ENCODE measurements around the gene NFATC2IP. TPM values are rescaled to one million over a fixed set of nuclear protein-coding genes. Genes with fewer than 3 reads are reported as not detected.

Gene NFATC2IP
- total and polyA plus RNA-seq, 2 of the 13 experiments (the other 11 are each of a cell fraction or from before 2014, with no cell fraction given) = 32.1 to 48.5 TPM

- peak; percentile 92 for TF ChIP-seq ZFP91 (CRISPR knock-in tag; IDR thresholded peaks at IDR 0.05; ENCODE audit: borderline replicate concordance)
- TF ChIP-seq TBX3 (IDR thresholded peaks at IDR 0.05; ENCODE audit: borderline replicate concordance) = peak; percentile 60; the same call in 1 of the 2 replicates
- TF ChIP-seq ZNF776 (CRISPR knock-in tag; IDR thresholded peaks at IDR 0.05) = peak; percentile 37; the same call in 1 of the 2 replicates
- TF ChIP-seq SMARCC2 (IDR thresholded peaks at IDR 0.05) = peak; percentile 0; the same call in 1 of the 2 replicates
- no peak; the same call in 1 of the 2 replicates for TF ChIP-seq TOE1 (CRISPR knock-in tag; IDR thresholded peaks at IDR 0.05)
- no peak for TF ChIP-seq GRHL1 (CRISPR knock-in tag; conservative IDR thresholded peaks at IDR 0.05)
- TF ChIP-seq FOXJ3 (CRISPR knock-in tag; IDR thresholded peaks at IDR 0.05; ENCODE audit: borderline replicate concordance) = peak; percentile 68; the same call in 1 of the 2 replicates
- TF ChIP-seq ZNF296 (CRISPR knock-in tag; conservative IDR thresholded peaks at IDR 0.05) = peak; percentile 77
- TF ChIP-seq PRDM4 (CRISPR knock-in tag; IDR thresholded peaks at IDR 0.05; ENCODE audit: borderline replicate concordance) = no peak
- 0 out of 2 replicates have a peak, but pooled peaks have one; percentile 23 for TF ChIP-seq GATA4 (IDR thresholded peaks at IDR 0.05; ENCODE audit: borderline replicate concordance, low read depth)
- no peak for TF ChIP-seq CEBPB (IDR thresholded peaks at IDR 0.05; ENCODE audit: borderline replicate concordance, low read depth, low read length)
- peak; percentile 80; the same call in 1 of the 2 replicates for TF ChIP-seq MEF2D (CRISPR knock-in tag; IDR thresholded peaks at IDR 0.05)
- TF ChIP-seq ZNF577 (CRISPR knock-in tag; IDR thresholded peaks at IDR 0.05; ENCODE audit: borderline replicate concordance, low read depth) = peak; percentile 56; the same call in 1 of the 2 replicates
- peak; percentile 89; the same call in 1 of the 2 replicates for TF ChIP-seq PAX8 (CRISPR knock-in tag; IDR thresholded peaks at IDR 0.05; ENCODE audit: borderline replicate concordance)
- peak; percentile 97 for TF ChIP-seq KDM4B (CRISPR knock-in tag; IDR thresholded peaks at IDR 0.05)
- TF ChIP-seq ZNF670 (CRISPR knock-in tag; IDR thresholded peaks at IDR 0.05; ENCODE audit: borderline replicate concordance) = peak; percentile 93
- TF ChIP-seq ZEB1 (IDR thresholded peaks at IDR 0.05; ENCODE audit: insufficient replicate concordance, low read depth) = no peak
- peak; percentile 39; the same call in 1 of the 2 replicates for TF ChIP-seq HNF4G (IDR thresholded peaks at IDR 0.05; ENCODE audit: borderline replicate concordance, low read depth, low read length)
- TF ChIP-seq HNF4G (CRISPR knock-in tag; IDR thresholded peaks at IDR 0.05; ENCODE audit: borderline replicate concordance, low read depth) = peak; percentile 49
- TF ChIP-seq TP53 (CRISPR knock-in tag; conservative IDR thresholded peaks at IDR 0.05) = peak; percentile 94
- TF ChIP-seq MBD4 (IDR thresholded peaks at IDR 0.05; ENCODE audit: borderline replicate concordance, low read length) = no peak
- no peak for TF ChIP-seq PCBP2 (optimal IDR thresholded peaks at IDR 0.05; ENCODE audit: low read depth, low read length, poor library complexity, severe bottlenecking)
These were observed 23.9 kb downstream of the NFATC2IP start, which contains the start of gene SPNS1 (continued) for GRCh38 chr16:28974437-28975157.

Measured in HepG2 (cell line).